CD4-positive, alpha-beta T cell treated with Interleukin-2 at 100 ng/mL for 4 hours (primary cell): ENCODE results near the gene TMC5.
A peak's percentile ranks its signal among the peaks of the same experiment; 100 is the strongest.
"Not testable (repeated sequence)": the region's sequence is repeated elsewhere in the genome, so short reads cannot be mapped to it uniquely, and the experiment has no call there.

ENCODE experiments used
- DNase-seq: peaks from one replicate; pipeline ENCODE4 v3.0.0-alpha.2; 2020; ENCODE audit warnings: low spot score

The TMC5 gene, protein sequence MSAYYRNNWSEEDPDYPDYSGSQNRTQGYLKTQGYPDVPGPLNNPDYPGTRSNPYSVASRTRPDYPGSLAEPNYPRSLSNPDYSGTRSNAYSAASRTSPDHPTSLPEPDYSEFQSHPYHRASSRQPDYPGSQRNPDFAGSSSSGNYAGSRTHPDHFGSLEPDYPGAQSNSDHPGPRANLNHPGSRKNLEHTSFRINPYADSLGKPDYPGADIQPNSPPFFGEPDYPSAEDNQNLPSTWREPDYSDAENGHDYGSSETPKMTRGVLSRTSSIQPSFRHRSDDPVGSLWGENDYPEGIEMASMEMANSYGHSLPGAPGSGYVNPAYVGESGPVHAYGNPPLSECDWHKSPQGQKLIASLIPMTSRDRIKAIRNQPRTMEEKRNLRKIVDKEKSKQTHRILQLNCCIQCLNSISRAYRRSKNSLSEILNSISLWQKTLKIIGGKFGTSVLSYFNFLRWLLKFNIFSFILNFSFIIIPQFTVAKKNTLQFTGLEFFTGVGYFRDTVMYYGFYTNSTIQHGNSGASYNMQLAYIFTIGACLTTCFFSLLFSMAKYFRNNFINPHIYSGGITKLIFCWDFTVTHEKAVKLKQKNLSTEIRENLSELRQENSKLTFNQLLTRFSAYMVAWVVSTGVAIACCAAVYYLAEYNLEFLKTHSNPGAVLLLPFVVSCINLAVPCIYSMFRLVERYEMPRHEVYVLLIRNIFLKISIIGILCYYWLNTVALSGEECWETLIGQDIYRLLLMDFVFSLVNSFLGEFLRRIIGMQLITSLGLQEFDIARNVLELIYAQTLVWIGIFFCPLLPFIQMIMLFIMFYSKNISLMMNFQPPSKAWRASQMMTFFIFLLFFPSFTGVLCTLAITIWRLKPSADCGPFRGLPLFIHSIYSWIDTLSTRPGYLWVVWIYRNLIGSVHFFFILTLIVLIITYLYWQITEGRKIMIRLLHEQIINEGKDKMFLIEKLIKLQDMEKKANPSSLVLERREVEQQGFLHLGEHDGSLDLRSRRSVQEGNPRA

GRCh38 chr16:19417640-19418039 is at the start of gene TMC5:
Gene TMC5 (plus strand): TSS chr16:19417883. CDS start chr16:19440039, 22,156 bp downstream.
- DNase-seq, result no peak

DNA sequence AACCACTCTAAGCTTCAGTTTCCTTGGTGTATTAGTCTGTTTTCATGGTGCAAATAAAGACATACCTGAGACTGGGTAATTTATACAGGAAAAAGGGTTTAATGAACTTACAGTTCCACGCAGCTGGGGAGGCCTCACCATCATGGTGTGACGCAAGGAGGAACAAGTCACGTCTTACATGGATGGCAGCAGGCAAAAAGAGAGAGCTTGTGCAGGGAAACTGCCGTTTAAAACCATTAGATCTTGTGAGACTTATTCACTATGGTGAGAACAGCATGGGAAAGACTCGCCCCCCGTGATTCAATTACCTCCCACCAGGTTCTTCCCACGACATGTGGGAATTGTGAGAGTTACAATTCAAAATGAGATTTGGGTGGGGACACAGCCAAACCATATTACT is 45.1 kb upstream of the TMC5 start:
- not testable (repeated sequence) for DNase-seq

- DNase-seq, result no peak
These were observed 43.3 kb upstream of the TMC5 start for GRCh38 chr16:19374402-19374801.

DNA sequence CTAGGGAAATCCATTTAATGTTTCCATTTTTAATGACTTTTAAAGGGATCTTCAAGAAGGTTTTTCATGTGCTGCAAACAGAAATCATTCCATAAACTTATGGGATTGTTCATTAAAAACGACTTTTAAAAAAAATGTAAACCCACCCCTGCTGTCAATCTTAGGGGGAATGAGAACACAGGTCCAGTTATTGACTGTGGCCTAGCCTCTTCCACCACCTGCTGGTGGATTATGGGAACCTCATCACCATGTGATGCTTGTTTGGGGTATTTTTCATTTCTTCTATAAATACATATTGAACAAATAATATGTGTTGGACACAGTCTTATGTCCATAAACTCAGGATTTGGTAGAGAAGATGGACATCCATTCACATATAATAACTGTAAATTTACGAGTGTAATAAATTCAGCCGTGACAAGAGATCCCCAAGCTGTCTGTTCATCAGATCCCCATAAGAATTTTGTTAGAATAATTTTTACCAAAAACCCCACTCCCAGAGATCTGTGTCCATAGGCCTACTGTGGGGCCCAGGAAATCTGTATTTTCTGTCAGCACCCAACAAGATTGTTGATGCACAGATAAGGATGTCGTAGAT is 42.0 kb upstream of the TMC5 start:
- DNase-seq, result peak; percentile 13

- DNase-seq, result no peak
These were observed 39.8 kb upstream of the TMC5 start for GRCh38 chr16:19377864-19378263.

DNA sequence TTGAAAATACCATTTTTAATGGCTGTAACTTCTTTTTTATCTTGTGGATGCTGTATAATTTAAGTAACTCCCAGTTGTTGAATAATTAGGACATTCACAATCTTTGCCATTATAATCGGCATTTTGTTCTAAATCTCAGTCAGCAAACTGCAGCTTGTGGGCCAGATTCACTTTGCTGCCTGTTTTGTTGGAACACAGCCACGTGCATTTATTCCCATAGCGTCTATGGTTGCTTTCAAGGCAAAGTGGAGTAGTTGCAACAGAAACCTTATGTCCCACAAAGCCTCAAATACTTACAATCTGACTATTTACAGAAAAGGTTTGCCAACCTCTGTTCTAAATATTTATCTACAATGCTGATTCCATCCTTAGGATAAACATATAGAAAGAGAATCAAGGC is 39.2 kb upstream of the TMC5 start:
- DNase-seq, result no peak

- DNase-seq, result no peak
These were observed 37.8 kb upstream of the TMC5 start for GRCh38 chr16:19379838-19380237.

DNA sequence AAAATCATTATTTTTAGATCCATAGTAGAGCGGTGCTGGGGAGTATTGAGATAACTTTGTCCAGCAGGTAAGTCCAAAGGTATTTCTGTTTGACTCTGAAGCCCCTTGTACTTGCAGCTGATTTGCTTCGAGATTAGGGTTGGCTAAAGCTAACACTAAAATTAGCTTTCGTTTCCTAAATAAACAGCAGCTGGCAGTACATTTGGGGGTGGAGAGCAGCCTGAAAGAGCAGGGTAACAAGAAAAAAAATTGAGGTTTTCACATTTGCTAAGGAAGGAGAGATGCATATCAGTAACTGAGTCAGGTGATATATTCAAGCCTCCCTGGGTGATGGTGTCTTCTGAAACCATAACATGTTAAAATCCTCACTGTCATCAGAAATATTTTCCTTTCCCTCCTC is 37.4 kb upstream of the TMC5 start:
- DNase-seq, result peak; percentile 2

GRCh38 chr16:19382084-19382801 is 35.4 kb upstream of the TMC5 start:
- DNase-seq, result no peak

- DNase-seq, result no peak
These were observed 34.5 kb upstream of the TMC5 start for GRCh38 chr16:19382887-19383816.

- no peak for DNase-seq
These were observed 33.0 kb upstream of the TMC5 start for GRCh38 chr16:19384656-19385055.

- no peak for DNase-seq
These were observed 31.2 kb upstream of the TMC5 start for GRCh38 chr16:19386525-19386924.

DNA sequence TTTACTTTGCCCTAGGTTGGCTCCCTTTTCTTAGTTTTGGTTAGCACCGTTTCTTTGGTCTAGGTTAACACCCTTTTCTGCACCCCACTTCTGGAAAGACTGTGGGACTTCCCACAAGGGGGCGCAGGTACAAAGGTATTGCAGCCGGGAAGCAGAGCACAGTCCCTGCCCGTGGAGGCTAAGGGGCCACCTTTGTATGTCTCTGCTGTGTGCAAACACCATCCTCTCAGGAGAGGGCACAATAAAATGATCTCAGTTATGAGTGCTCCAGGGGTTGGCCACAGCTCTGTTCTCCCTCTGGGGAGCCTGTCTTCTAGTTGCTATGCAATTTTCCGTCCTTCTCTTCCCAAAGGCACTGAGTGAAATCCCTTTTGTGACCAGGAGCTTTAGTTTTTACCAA is 28.4 kb upstream of the TMC5 start:
- peak; percentile 27 for DNase-seq

- DNase-seq, result not testable (repeated sequence)
These were observed 26.4 kb upstream of the TMC5 start for GRCh38 chr16:19391185-19391776.

DNA sequence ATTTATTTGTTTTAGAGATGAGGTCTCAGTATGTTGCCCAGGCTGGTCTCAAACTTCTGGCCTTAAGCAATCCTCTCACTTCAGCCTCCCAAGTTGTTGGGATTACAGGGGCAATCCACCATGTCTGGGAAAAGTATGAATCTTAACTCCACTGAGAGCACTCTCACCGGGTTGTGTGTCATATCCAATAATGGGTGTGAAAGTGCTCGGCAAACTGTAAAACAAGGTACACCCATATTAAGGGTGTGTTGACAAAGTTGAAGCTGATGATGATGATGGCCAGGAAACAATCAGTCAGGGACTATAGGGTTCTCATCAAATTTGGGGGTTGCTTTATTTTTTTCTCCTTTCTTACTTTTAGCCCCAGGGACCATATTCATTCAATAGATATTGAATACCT is 25.3 kb upstream of the TMC5 start:
- DNase-seq, result no peak

GRCh38 chr16:19393226-19394111 is 24.2 kb upstream of the TMC5 start:
- DNase-seq, result no peak

- DNase-seq, result not testable (repeated sequence)
These were observed 21.9 kb upstream of the TMC5 start for GRCh38 chr16:19395646-19396267.

DNA sequence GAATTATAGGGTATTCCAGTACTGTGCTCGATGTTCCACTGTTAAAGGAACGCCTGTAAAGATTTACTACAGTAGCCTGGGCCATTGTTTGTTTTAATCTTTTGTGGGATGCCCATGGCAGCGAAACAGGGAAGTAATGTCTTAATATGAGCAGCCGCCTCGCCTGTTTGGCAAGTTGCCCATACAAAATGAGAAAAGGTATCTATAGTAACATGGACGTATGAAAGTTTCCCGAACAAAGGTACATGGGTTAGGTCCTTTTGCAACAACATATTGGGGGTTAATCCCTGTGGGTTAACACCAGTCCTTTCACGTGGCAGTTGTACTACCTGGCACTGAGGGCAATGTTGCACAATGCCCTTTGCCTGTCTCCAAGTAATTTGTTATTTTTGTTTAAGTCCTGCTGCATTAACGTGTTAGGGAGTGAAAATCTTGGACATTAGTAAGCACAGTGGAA is 21.1 kb upstream of the TMC5 start:
- DNase-seq, result no peak

DNA sequence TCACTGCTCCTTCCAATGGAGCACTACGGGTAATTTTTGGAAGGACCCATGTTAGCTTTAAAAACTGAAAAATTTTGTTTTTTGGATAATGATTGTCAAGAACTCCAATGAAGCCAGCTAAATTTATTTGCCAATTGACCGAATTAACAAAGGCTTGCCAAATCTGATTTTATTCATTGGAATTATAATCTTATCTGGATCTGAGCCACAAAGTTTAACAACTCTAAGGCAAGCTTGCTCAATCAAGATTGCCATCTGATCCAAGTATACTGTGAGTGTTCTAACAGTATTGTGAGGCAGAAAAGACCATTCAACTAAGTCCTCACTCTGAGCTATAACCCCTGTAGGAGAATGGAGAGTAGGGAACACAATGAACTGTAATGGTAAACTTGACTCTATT is 20.3 kb upstream of the TMC5 start:
- not testable (repeated sequence) for DNase-seq
